Fibroblast of lung (primary cell): ENCODE results near the gene SCN8A. TPM values are rescaled to one million over a fixed set of nuclear protein-coding genes. Genes with fewer than 3 reads are reported as not detected.

ENCODE experiments used
- DNase-seq, 2 donors: peaks; one replicate each; pipeline versions ENCODE4 v3.0.0 to v3.0.0-alpha.2; 2010; ENCODE audit warnings: low read depth in 2 of 2
- H2AFZ ChIP-seq: 2 replicates; pipeline ENCODE4 v1.5.1; 2012; ENCODE audit warnings: low read length, control low read depth, inconsistent platforms
- H3K27ac ChIP-seq: 2 replicates; pipeline ENCODE4 v1.5.1; 2011; ENCODE audit warnings: low read length, control low read depth; ENCODE audit not compliant: insufficient read depth
- H3K27me3 ChIP-seq: 2 replicates; pipeline ENCODE4 v1.5.1; 2011; ENCODE audit warnings: mild to moderate bottlenecking, low read length; ENCODE audit not compliant: control insufficient read depth, insufficient read depth
- H3K36me3 ChIP-seq: 2 replicates; pipeline ENCODE4 v1.5.1; 2011; ENCODE audit warnings: low read length; ENCODE audit not compliant: control insufficient read depth, insufficient read depth
- H3K4me1 ChIP-seq: 2 replicates; pipeline ENCODE4 v1.5.1; 2011; ENCODE audit warnings: low read length; ENCODE audit not compliant: control insufficient read depth, insufficient read depth; ENCODE audit errors: extremely low read depth
- H3K4me2 ChIP-seq: 2 replicates; pipeline ENCODE4 v1.5.1; 2011; ENCODE audit warnings: low read length, control low read depth; ENCODE audit not compliant: insufficient read depth; ENCODE audit errors: extremely low read depth
- H3K4me3 ChIP-seq, 4 experiments: fragments of 200-600 bp in 1 of 4; sonication (generic) in 1 of 4; replicated peaks in 1 of 4; 2 replicates each; pipeline ENCODE4 v1.5.1; 2011 to 2016; ENCODE audit warnings: low read length in 4 of 4, low read depth in 3 of 4, mild to moderate bottlenecking in 3 of 4, control low read depth in 2 of 4, inconsistent platforms in 1 of 4, mixed read lengths in 1 of 4; ENCODE audit not compliant: insufficient read depth in 1 of 4; ENCODE audit errors: control extremely low read depth in 1 of 4
- H3K79me2 ChIP-seq: 2 replicates; pipeline ENCODE4 v1.5.1; 2012; ENCODE audit warnings: mild to moderate bottlenecking, low read length, inconsistent platforms; ENCODE audit not compliant: control insufficient read depth, insufficient read depth
- H3K9ac ChIP-seq: 2 replicates; pipeline ENCODE4 v1.5.1; 2011; ENCODE audit warnings: mild to moderate bottlenecking, low read length, control low read depth; ENCODE audit not compliant: insufficient read depth
- H3K9me3 ChIP-seq: 2 replicates; pipeline ENCODE4 v1.5.1; 2012; ENCODE audit warnings: low read depth, low read length; ENCODE audit not compliant: control insufficient read depth, insufficient read depth
- H4K20me1 ChIP-seq: 2 replicates; pipeline ENCODE4 v1.5.1; 2011; ENCODE audit warnings: low read length; ENCODE audit not compliant: control insufficient read depth, insufficient read depth; ENCODE audit errors: extremely low read depth
- CTCF ChIP-seq, 2 donors: IDR thresholded peaks in 1 of 2; conservative IDR thresholded peaks in 1 of 2; 1 replicate in 1 of 2; 2 replicates in 1 of 2; pipeline ENCODE4 v1.5.1; 2011 to 2012; ENCODE audit warnings: low read length in 2 of 2, control low read depth in 1 of 2, inconsistent platforms in 1 of 2, low read depth in 1 of 2, mild to moderate bottlenecking in 1 of 2
- EZH2 ChIP-seq: IDR thresholded peaks from 2 replicates; pipeline ENCODE4 v1.5.1; 2012; ENCODE audit warnings: low read length, control low read depth, mild to moderate bottlenecking; ENCODE audit errors: missing control alignments
- polyA plus RNA-seq, 2 donors: library from polyadenylated mRNA; depleted of rRNA in 1 of 2; stranded (reverse) in 1 of 2; unstranded in 1 of 2; fragments of >200 nt; gene quantifications; 2 replicates each; pipeline ENCODE4 v1.2.1, GENCODE V29; 2011 to 2012; ENCODE audit warnings: missing spikeins in 1 of 2
- total RNA-seq: library from RNA; depleted of rRNA; stranded (reverse); fragments of >200 nt; gene quantifications from 2 replicates; pipeline ENCODE4 v1.2.1, GENCODE V29; 2014

SCN8A gene
- total and polyA plus RNA-seq, 2 donors (not counting 1 experiment from before 2014, with no cell fraction given) = 12.8 to 27.2 TPM

- Histone ChIP-seq H3K36me3 (peaks cover 1% of the 10 kb centered on the region), H3K4me3 (no peak overlapping the region), H4K20me1 (peaks cover 2% of the 10 kb centered on the region), H3K9ac (no peak overlapping the region), H3K27me3 (no peaks in the 10 kb centered on the region), H3K9me3 (no peaks in the 10 kb centered on the region), H3K4me2 (no peak overlapping the region), H3K4me1 (no peaks in the 10 kb centered on the region), H2AFZ (no peak overlapping the region), H3K27ac (no peak overlapping the region), H3K79me2 (peaks cover 2% of the 10 kb centered on the region)
- DNase-seq = no peak
- TF ChIP-seq CTCF (conservative IDR thresholded peaks at IDR 0.05 in 1 of 2, IDR thresholded peaks at IDR 0.05 in 1 of 2; ENCODE audit: low read depth in 1 of 2, low read length in 2 of 2) = no peak
- no peak for TF ChIP-seq EZH2
These were observed 72.4 kb downstream of the SCN8A start for GRCh38 chr12:51663390-51663789.

DNA sequence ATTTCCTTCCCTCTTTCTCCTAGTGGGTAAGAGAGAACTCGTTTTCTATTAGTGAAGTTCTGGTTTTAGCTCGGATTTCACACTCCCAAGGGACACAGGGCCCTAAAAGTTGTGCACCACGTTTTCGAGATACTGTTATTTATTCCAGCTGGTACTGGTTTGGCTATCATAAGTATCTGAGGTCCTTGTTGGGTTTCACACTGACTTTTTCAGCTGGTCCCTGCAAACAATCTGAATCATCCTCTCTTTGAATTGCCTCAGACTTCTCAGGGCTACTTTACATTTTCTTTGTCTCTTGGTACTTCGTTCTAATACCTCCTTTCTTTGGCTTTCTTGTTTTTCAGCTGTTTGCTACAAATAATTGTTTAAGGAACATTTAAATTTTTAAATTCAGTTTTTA is 75.7 kb downstream of the SCN8A start:
- H3K4me2 ChIP-seq = no peak overlapping the region
- H3K27me3 ChIP-seq = no peaks in the 10 kb centered on the region
- TF ChIP-seq EZH2 (no peak), CTCF (conservative IDR thresholded peaks at IDR 0.05 in 1 of 2, IDR thresholded peaks at IDR 0.05 in 1 of 2; ENCODE audit: low read depth in 1 of 2, low read length in 2 of 2) (no peak)
- H3K9ac ChIP-seq = no peak overlapping the region
- no peak for DNase-seq
- no peaks in the 10 kb centered on the region for H4K20me1 ChIP-seq
- peaks cover 1% of the 10 kb centered on the region for H3K36me3 ChIP-seq
- no peaks in the 10 kb centered on the region for H3K79me2 ChIP-seq
- no peak overlapping the region for H3K4me3 ChIP-seq
- H3K4me1 ChIP-seq = no peaks in the 10 kb centered on the region
- no peaks in the 10 kb centered on the region for H3K9me3 ChIP-seq
- no peak overlapping the region for H3K27ac ChIP-seq
- no peak overlapping the region for H2AFZ ChIP-seq

GRCh38 chr12:51667269-51667668 is 76.2 kb downstream of the SCN8A start:
- H3K4me3 ChIP-seq = no peak overlapping the region
- H3K79me2 ChIP-seq = no peaks in the 10 kb centered on the region
- H3K27ac ChIP-seq = no peak overlapping the region
- TF ChIP-seq EZH2 (no peak), CTCF (conservative IDR thresholded peaks at IDR 0.05 in 1 of 2, IDR thresholded peaks at IDR 0.05 in 1 of 2; ENCODE audit: low read depth in 1 of 2, low read length in 2 of 2) (no peak)
- H4K20me1 ChIP-seq = no peaks in the 10 kb centered on the region
- no peaks in the 10 kb centered on the region for H3K27me3 ChIP-seq
- no peak for DNase-seq
- H3K9me3 ChIP-seq = no peaks in the 10 kb centered on the region
- no peak overlapping the region for H2AFZ ChIP-seq
- no peaks in the 10 kb centered on the region for H3K4me1 ChIP-seq
- no peak overlapping the region for H3K4me2 ChIP-seq
- H3K36me3 ChIP-seq = peaks cover 1% of the 10 kb centered on the region
- no peak overlapping the region for H3K9ac ChIP-seq
